Trophoblast cell (in vitro differentiated cells and primary cell): Measurements from ENCODE around the gene LMOD2.
A peak's percentile ranks its signal among the peaks of the same experiment; 100 is the strongest.
"Not testable (repeated sequence)": the region's sequence is repeated elsewhere in the genome, so short reads cannot be mapped to it uniquely, and the experiment has no call there.

Source experiments
- DNase-seq, 2 donors: peaks; one replicate each; pipeline ENCODE4 v3.0.0-alpha.2; 2016
- H2AFZ ChIP-seq: 2 replicates; pipeline ENCODE4 v1.6.1; 2013; ENCODE audit warnings: low read length, moderate library complexity, mild to moderate bottlenecking; ENCODE audit not compliant: insufficient read depth, poor library complexity
- H2AK5ac ChIP-seq: 2 replicates; pipeline ENCODE4 v1.6.1; 2013; ENCODE audit warnings: mild to moderate bottlenecking, low read length
- H2BK120ac ChIP-seq: 2 replicates; pipeline ENCODE4 v1.6.1; 2013; ENCODE audit warnings: low read length, mild to moderate bottlenecking, moderate library complexity; ENCODE audit not compliant: insufficient read depth, poor library complexity
- H2BK12ac ChIP-seq: 2 replicates; pipeline ENCODE4 v1.6.1; 2013; ENCODE audit warnings: mild to moderate bottlenecking, low read length, moderate library complexity
- H2BK5ac ChIP-seq: 2 replicates; pipeline ENCODE4 v1.6.1; 2013; ENCODE audit warnings: low read length, low read depth, moderate library complexity, mild to moderate bottlenecking; ENCODE audit not compliant: poor library complexity
- H3K14ac ChIP-seq: 2 replicates; pipeline ENCODE4 v1.6.1; 2013; ENCODE audit warnings: mild to moderate bottlenecking, low read length
- H3K18ac ChIP-seq: 2 replicates; pipeline ENCODE4 v1.6.1; 2013; ENCODE audit warnings: mild to moderate bottlenecking, low read length
- H3K23ac ChIP-seq: 2 replicates; pipeline ENCODE4 v1.6.1; 2013; ENCODE audit warnings: low read length
- H3K27ac ChIP-seq: 2 replicates; pipeline ENCODE4 v1.5.1; 2013; ENCODE audit warnings: low read depth, mild to moderate bottlenecking, inconsistent platforms, low read length, moderate library complexity
- H3K27me3 ChIP-seq: 2 replicates; pipeline ENCODE4 v1.6.1; 2013; ENCODE audit warnings: inconsistent platforms, mild to moderate bottlenecking, low read length, moderate library complexity; ENCODE audit not compliant: insufficient read depth
- H3K36me3 ChIP-seq, 2 experiments: 1 replicate in 1 of 2; 2 replicates in 1 of 2; pipeline ENCODE4 v1.6.1; 2013; ENCODE audit warnings: low read length in 2 of 2, mild to moderate bottlenecking in 2 of 2, moderate library complexity in 1 of 2; ENCODE audit not compliant: insufficient read depth in 2 of 2, control insufficient read depth in 1 of 2
- H3K4ac ChIP-seq: 2 replicates; pipeline ENCODE4 v1.6.1; 2013; ENCODE audit warnings: low read depth, mild to moderate bottlenecking, low read length, moderate library complexity
- H3K4me1 ChIP-seq, 2 experiments: 1 replicate in 1 of 2; 2 replicates in 1 of 2; pipeline ENCODE4 v1.6.1; 2013; ENCODE audit warnings: low read length in 2 of 2, mild to moderate bottlenecking in 2 of 2, moderate library complexity in 1 of 2; ENCODE audit not compliant: insufficient read depth in 2 of 2, control insufficient read depth in 1 of 2
- H3K4me2 ChIP-seq: 2 replicates; pipeline ENCODE4 v1.6.1; 2013; ENCODE audit warnings: inconsistent platforms, mild to moderate bottlenecking, low read length, moderate library complexity
- H3K4me3 ChIP-seq: 2 replicates; pipeline ENCODE4 v1.5.1; 2013; ENCODE audit warnings: mild to moderate bottlenecking, low read depth, low read length, inconsistent platforms
- H3K79me1 ChIP-seq: one replicate; pipeline ENCODE4 v1.6.1; 2013; ENCODE audit warnings: low read length
- H3K79me2 ChIP-seq: 2 replicates; pipeline ENCODE4 v1.6.1; 2013; ENCODE audit warnings: low read length, mild to moderate bottlenecking; ENCODE audit not compliant: control insufficient read depth, insufficient read depth, poor library complexity
- H3K9ac ChIP-seq: 2 replicates; pipeline ENCODE4 v1.6.1; 2013; ENCODE audit warnings: mild to moderate bottlenecking, low read length
- H3K9me3 ChIP-seq: 2 replicates; pipeline ENCODE4 v1.6.1; 2013; ENCODE audit warnings: low read depth, mild to moderate bottlenecking, control low read depth, inconsistent platforms, low read length; ENCODE audit not compliant: insufficient read depth
- H4K12ac ChIP-seq: 2 replicates; pipeline ENCODE4 v1.6.1; 2013; ENCODE audit warnings: low read depth, mild to moderate bottlenecking, low read length, moderate library complexity
- H4K8ac ChIP-seq: 2 replicates; pipeline ENCODE4 v1.6.1; 2013; ENCODE audit warnings: low read depth, mild to moderate bottlenecking, low read length, moderate library complexity
- H4K91ac ChIP-seq: one replicate; pipeline ENCODE4 v1.6.1; 2013; ENCODE audit warnings: low read depth, mild to moderate bottlenecking, low read length, moderate library complexity
- WGBS: extraction: QIAGEN DNeasy Blood & Tissue Kit; methylation state at CpG from one replicate; pipeline ENCODE4 v1.1.7; 2013; ENCODE audit warnings: missing lambda C conversion rate; ENCODE audit not compliant: insufficient read length, insufficient coverage; ENCODE audit errors: extremely low coverage; 5-methylcytosine and 5-hydroxymethylcytosine counted together

The LMOD2 gene

GRCh38 chr7:123634011-123634573 is 21.6 kb upstream of the LMOD2 start:
- H2BK5ac ChIP-seq, H2BK12ac ChIP-seq, H3K9me3 ChIP-seq, H3K4me1 ChIP-seq, H3K36me3 ChIP-seq, H4K8ac ChIP-seq, H3K79me2 ChIP-seq, H2AK5ac ChIP-seq, H3K18ac ChIP-seq, H3K23ac ChIP-seq, H4K91ac ChIP-seq, H3K9ac ChIP-seq, H3K79me1 ChIP-seq, H3K4me3 ChIP-seq, DNase-seq, H2BK120ac ChIP-seq, H4K12ac ChIP-seq, H3K14ac ChIP-seq, H3K4me2 ChIP-seq, H3K4ac ChIP-seq, H2AFZ ChIP-seq, H3K27me3 ChIP-seq: not testable (repeated sequence)
- peak overlapping the region; percentile 17 for H3K27ac ChIP-seq
- WGBS: no CpG with 5 or more reads among the region's 2 CpGs

- H3K79me2 ChIP-seq: no peaks in the 10 kb centered on the region
- no CpG with 5 or more reads among the region's 4 CpGs for WGBS
- peak in 1 of 2 donors; percentile 53 for DNase-seq
These were observed 19.9 kb upstream of the LMOD2 start for GRCh38 chr7:123635551-123636359.

GRCh38 chr7:123637203-123637602 is 18.5 kb upstream of the LMOD2 start:
- no peak overlapping the region for H3K4me3 ChIP-seq
- H3K4me1 ChIP-seq: peaks cover 0 to 5% of the 10 kb centered on the region in 2 experiments
- H3K36me3 ChIP-seq: no peaks in the 10 kb centered on the region
- H3K27ac ChIP-seq: peak overlapping the region; percentile 78
- peak overlapping the region; percentile 20 for H4K91ac ChIP-seq
- H3K23ac ChIP-seq: no peak overlapping the region
- H3K4me2 ChIP-seq: no peak overlapping the region
- H4K12ac ChIP-seq: no peak overlapping the region
- H3K79me2 ChIP-seq: no peaks in the 10 kb centered on the region
- H3K9ac ChIP-seq: no peak overlapping the region
- DNase-seq: peak in 1 of 2 donors; percentile 51
- no peak overlapping the region for H3K18ac ChIP-seq
- no peak overlapping the region for H2BK120ac ChIP-seq
- no peak overlapping the region for H2AK5ac ChIP-seq
- no peak overlapping the region for H3K14ac ChIP-seq
- no peaks in the 10 kb centered on the region for H3K27me3 ChIP-seq
- no peak overlapping the region for H2AFZ ChIP-seq
- peaks cover 7% of the 10 kb centered on the region for H3K79me1 ChIP-seq
- H3K9me3 ChIP-seq: no peaks in the 10 kb centered on the region
- H2BK5ac ChIP-seq: no peak overlapping the region
- no peak overlapping the region for H2BK12ac ChIP-seq
- H4K8ac ChIP-seq: no peak overlapping the region
- no CpG with 5 or more reads among the region's 3 CpGs for WGBS
- no peak overlapping the region for H3K4ac ChIP-seq

More at GRCh38 chr7:123635551-123636359, 19.9 kb upstream of the LMOD2 start:
- no peaks in the 10 kb centered on the region for H3K9me3 ChIP-seq
- H3K18ac ChIP-seq: no peak overlapping the region
- no peak overlapping the region for H4K12ac ChIP-seq
- peaks cover 0 to 5% of the 10 kb centered on the region in 2 experiments for H3K4me1 ChIP-seq
- no peak overlapping the region for H2BK120ac ChIP-seq
- no peak overlapping the region for H3K4ac ChIP-seq
- peak overlapping the region; percentile 76 for H2BK5ac ChIP-seq
- no peak overlapping the region for H2AFZ ChIP-seq
- no peaks in the 10 kb centered on the region for H3K27me3 ChIP-seq
- no peak overlapping the region for H2AK5ac ChIP-seq
- peaks cover 6% of the 10 kb centered on the region for H3K79me1 ChIP-seq
- no peak overlapping the region for H3K4me2 ChIP-seq
- no peak overlapping the region for H3K23ac ChIP-seq
- H3K4me3 ChIP-seq: no peak overlapping the region
- no peaks in the 10 kb centered on the region for H3K36me3 ChIP-seq
- no peak overlapping the region for H4K8ac ChIP-seq
- no peak overlapping the region for H3K14ac ChIP-seq
- H4K91ac ChIP-seq: peak overlapping the region; percentile 80
- H3K9ac ChIP-seq: no peak overlapping the region
- no peak overlapping the region for H3K27ac ChIP-seq
- H2BK12ac ChIP-seq: no peak overlapping the region

GRCh38 chr7:123637878-123638277 is 17.8 kb upstream of the LMOD2 start:
- Histone ChIP-seq H3K9ac (no peak overlapping the region), H3K9me3 (no peaks in the 10 kb centered on the region), H4K8ac (no peak overlapping the region), H3K79me1 (peaks cover 8% of the 10 kb centered on the region), H2BK5ac (peak overlapping the region; percentile 57), H2AFZ (no peak overlapping the region), H3K4me1 (peaks cover 0 to 5% of the 10 kb centered on the region in 2 experiments), H3K27ac (no peak overlapping the region), H3K27me3 (no peaks in the 10 kb centered on the region), H2BK120ac (peak overlapping the region; percentile 38), H4K12ac (no peak overlapping the region), H4K91ac (no peak overlapping the region), H3K79me2 (no peaks in the 10 kb centered on the region), H2BK12ac (no peak overlapping the region), H3K4me3 (no peak overlapping the region), H3K4ac (no peak overlapping the region), H3K18ac (no peak overlapping the region), H3K4me2 (no peak overlapping the region), H3K14ac (no peak overlapping the region), H3K36me3 (no peaks in the 10 kb centered on the region), H3K23ac (no peak overlapping the region), H2AK5ac (no peak overlapping the region)
- no peak for DNase-seq
- no CpG with 5 or more reads among the region's 2 CpGs for WGBS
